ENCODE results near the gene PARD3B.

GRCh38 chr2:204535764-204536163 lies 9.5 kb upstream of the PARD3B start:
- TF ChIP-seq POLR2A (IDR thresholded peaks at IDR 0.05) (no peak), CTCF (IDR thresholded peaks at IDR 0.05) (no peak)
